Ureter (tissue), 1 donor: ENCODE measurements around the gene MOGAT2. TPM values are rescaled to one million over a fixed set of nuclear protein-coding genes. Genes with fewer than 3 reads are reported as not detected.
"Not testable (repeated sequence)": the region's sequence is repeated elsewhere in the genome, so short reads cannot be mapped to it uniquely, and the experiment has no call there.

Experiments
- DNase-seq: peaks from one replicate; pipeline ENCODE4 v3.0.0-alpha.2; 2020; ENCODE audit warnings: low spot score
- total RNA-seq: library from RNA; stranded (reverse); gene quantifications from one replicate; pipeline ENCODE4 v1.2.4, GENCODE V29; 2023
- donor health status: DM: yes; HTN: yes; CAD: no.

Gene MOGAT2
- 8.2 TPM for total RNA-seq

- peak; percentile 56 for DNase-seq
Measured at GRCh38 chr11:75717608-75718418, at the start of gene MOGAT2. Gene MOGAT2, plus strand, starts transcription at chr11:75717838. Its CDS starts 51 bp downstream, at chr11:75717889.

GRCh38 chr11:75668451-75669297 is 49.0 kb upstream of the MOGAT2 start, which contains the start of gene MAP6:
Gene MAP6, minus strand, starts transcription at chr11:75669038. Its CDS starts 669 bp downstream, at chr11:75668369.
- no peak for DNase-seq

- no peak for DNase-seq
Measured at GRCh38 chr11:75673977-75674582, 43.6 kb upstream of the MOGAT2 start.

GRCh38 chr11:75677275-75677674 is 40.4 kb upstream of the MOGAT2 start:
- DNase-seq = no peak

- DNase-seq = no peak
Measured at GRCh38 chr11:75677909-75678308, 39.7 kb upstream of the MOGAT2 start.

GRCh38 chr11:75678620-75679259 is 38.9 kb upstream of the MOGAT2 start:
- DNase-seq = no peak

GRCh38 chr11:75679566-75679965 is 38.1 kb upstream of the MOGAT2 start:
- no peak for DNase-seq

- not testable (repeated sequence) for DNase-seq
Measured at GRCh38 chr11:75683856-75684255, 33.8 kb upstream of the MOGAT2 start.

- DNase-seq = no peak
Measured at GRCh38 chr11:75689863-75690609, 27.6 kb upstream of the MOGAT2 start.

- DNase-seq = no peak
Measured at GRCh38 chr11:75691804-75692203, 25.8 kb upstream of the MOGAT2 start.

- DNase-seq = no peak
Measured at GRCh38 chr11:75697906-75698581, 19.6 kb upstream of the MOGAT2 start.

- no peak for DNase-seq
Measured at GRCh38 chr11:75700940-75701339, 16.7 kb upstream of the MOGAT2 start.

GRCh38 chr11:75703695-75704237 is 13.9 kb upstream of the MOGAT2 start:
- DNase-seq = no peak

GRCh38 chr11:75705541-75705940 is 12.1 kb upstream of the MOGAT2 start:
- no peak for DNase-seq

GRCh38 chr11:75706260-75706729 is 11.3 kb upstream of the MOGAT2 start:
- DNase-seq = peak; percentile 74

GRCh38 chr11:75714211-75714610 is 3.4 kb upstream of the MOGAT2 start:
- DNase-seq = no peak

GRCh38 chr11:75715688-75716087 is 1.9 kb upstream of the MOGAT2 start:
- DNase-seq = no peak

- peak; percentile 23 for DNase-seq
Measured at GRCh38 chr11:75716659-75717058, 979 bp upstream of the MOGAT2 start.

- DNase-seq = peak; percentile 17
Measured at GRCh38 chr11:75718419-75719339, 1.0 kb downstream of the MOGAT2 start.
